ENCODE measurements around the gene S1PR5.

The S1PR5 gene

GRCh38 chr19:10514211-10515145, 2.8 kb downstream of the S1PR5 start:
- peak; percentile 37 to 44 for DNase-seq

DNA sequence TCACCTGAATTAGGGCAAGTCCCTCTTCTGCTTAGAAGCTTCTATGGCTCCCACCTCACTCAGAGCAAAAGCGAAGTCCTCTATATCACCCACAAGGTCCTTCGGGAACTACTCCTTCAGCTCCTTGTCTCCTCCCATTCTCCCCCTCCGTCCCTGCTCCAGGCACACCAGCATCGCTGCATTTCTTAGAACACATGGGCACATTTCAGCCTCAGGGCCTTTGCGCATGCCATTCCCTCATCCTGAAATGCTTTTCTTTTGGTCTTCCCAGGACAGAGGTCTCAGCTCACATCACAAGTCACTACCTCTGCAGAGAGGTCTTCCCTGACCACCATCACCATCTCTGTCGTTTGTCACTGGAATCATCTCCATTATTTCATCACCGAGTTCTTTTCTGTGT, 4.0 kb downstream of the S1PR5 start:
- no peak for DNase-seq

DNA sequence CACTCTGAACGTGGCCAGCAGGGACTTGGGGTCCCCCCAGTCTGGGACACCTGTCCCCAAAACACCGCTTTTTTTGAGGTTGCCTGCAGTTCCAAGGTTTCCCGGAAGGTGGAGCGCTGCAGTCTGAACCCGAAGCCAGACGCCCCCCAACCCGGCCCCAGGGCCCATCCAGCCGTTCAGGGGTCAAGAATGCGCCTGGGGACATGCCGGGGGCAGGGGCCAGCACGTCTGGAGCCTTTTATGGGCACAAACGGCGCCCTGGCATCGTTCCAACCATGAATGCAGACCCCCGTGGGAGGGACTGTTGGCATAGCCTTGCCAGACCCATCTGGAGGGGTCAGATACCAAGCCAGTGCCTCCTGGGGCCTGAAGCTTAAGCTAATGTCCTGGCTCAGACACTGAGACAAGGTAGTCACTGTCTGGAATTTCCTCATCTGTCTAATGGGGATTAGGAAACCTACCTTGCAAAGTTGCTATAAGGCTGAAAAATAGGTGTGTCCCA, 6.9 kb downstream of the S1PR5 start:
- DNase-seq = peak; percentile 48 to 69

DNA sequence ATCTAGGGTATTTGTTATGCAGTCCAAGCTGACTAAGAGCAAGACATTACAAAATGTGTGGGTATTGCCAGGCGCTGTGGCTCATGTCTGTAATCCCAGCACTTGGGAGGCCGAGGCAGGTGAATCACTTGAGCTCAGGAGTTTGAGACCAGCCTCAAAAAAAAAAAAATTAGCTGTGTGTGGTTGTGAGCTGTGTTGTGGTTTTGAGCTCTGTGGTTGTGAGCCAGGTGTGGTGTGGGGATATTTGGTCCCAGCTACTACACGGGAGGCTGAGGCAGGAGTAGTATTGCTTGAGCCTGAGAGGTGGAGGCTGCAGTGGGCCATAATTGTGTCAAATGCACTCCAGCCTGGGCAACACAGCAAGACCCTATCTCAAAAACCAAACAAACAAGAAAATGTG, 8.5 kb downstream of the S1PR5 start:
- no peak for DNase-seq

- no peak for DNase-seq
Observed at GRCh38 chr19:10508036-10508435, 9.2 kb downstream of the S1PR5 start.

- peak; percentile 77 to 85 for DNase-seq
Observed at GRCh38 chr19:10505583-10506229, 11.5 kb downstream of the S1PR5 start.

DNA sequence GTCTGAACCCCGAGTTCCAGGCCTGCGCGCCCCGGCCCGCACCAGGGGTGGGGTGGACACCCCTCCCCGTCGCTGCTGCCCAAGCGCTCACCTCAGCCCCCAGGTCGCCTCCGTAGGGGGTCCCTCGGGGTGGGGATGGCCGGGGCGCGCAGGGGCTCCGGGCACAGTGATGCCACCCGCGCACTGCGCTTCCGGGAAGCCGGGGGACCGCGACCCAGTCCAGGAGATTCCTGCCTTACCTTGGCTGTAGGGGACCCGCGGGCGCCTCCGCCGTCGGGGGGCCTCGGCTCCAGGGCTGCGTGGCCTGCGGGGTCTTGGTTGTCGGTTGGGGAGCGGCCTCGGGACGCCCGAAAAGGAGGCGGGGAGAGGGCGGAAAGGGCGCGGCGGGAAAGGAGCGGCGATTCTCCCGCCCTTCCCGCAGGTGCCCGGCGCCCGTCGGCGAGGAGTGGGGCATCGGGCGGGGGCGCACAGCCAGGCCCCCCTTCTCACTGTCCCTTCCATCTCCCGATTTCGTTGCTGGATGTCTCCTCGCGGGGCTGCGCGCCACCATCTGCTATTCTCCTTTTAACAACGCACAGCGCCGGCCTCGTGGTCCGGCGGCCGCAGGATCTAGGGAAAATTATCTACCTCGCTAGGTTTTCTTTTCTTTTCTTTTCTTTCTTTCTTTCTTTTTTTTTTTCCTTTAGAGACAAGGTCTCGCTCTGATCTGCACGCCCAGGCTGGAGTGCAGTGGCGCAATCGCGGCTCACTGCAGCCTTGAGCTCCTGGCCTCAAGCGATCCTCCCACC, 14.1 kb downstream of the S1PR5 start, which contains the start of gene KEAP1:
Gene KEAP1 (minus strand): TSS at position 355 of the 788 bp plus-strand sequence. CDS start 3,323 bp downstream, outside the sequence.
- no peak for DNase-seq

GRCh38 chr19:10502524-10503001, 14.7 kb downstream of the S1PR5 start:
- DNase-seq = peak; percentile 90 to 91

GRCh38 chr19:10501971-10502523, 15.2 kb downstream of the S1PR5 start:
- peak; percentile 32 to 49 for DNase-seq

- no peak for DNase-seq
Observed at GRCh38 chr19:10500247-10500592, 17.0 kb downstream of the S1PR5 start.

DNA sequence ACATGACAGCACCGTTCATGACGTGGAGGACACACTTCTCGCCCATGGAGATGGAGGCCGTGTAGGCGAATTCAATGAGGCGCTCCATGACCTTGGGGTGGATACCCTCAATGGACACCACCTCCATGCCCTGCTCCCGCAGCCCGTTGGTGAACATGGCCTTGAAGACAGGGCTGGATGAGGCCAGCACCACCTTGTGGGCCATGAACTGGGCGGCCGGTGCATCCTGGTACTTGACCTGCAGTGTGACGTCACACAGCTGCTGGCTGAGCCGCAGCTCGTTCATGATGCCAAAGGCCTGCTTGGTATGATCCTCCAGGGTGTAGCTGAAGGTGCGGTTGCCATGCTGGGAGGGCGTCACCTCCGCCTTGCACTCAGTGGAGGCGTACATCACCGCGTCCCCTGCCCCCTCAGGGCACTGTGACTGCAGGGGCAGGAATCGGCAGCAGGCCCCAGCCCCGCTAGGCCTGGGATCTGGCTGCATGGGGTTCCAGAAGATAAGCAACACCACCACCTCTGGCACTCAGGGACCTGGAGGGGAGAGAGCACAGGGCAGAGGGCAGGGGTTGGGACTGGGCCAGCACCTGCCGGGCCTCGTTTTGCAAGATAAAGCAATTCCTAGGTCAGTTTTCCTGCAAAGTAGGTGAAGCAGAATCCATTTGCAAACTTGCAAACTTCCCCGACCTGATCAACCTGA, 17.5 kb downstream of the S1PR5 start:
- no peak for DNase-seq

GRCh38 chr19:10497371-10497770, 19.9 kb downstream of the S1PR5 start:
- no peak for DNase-seq

DNA sequence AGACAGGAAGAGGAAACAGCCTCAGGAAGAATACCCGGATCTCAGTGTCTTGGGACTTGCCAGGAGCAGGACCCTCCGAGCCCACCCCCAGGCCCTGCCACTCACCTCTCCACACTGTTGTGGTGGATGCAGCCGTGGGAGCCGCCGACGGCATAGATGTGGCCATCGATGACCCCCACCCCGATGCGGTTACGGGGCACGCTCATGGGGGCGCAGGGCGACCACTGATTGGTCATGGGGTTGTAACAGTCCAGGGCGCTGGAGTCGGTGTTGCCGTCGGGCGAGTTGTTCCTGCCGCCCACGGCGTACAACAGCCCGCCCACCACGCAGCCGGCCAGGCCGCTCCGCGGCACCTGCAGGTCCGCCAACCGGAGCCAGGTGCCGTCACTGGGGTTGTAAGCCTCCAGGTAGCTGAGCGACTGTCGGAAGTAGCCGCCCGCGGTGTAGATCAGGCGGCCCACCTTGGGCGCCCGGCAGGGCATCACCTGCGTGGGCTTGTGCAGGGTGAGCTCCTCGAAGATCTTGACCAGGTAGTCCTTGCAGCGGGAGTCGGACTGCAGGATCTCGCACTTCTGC, 25.7 kb downstream of the S1PR5 start:
- no peak for DNase-seq

- no peak for DNase-seq
Observed at GRCh38 chr19:10486551-10486950, 30.7 kb downstream of the S1PR5 start.

DNA sequence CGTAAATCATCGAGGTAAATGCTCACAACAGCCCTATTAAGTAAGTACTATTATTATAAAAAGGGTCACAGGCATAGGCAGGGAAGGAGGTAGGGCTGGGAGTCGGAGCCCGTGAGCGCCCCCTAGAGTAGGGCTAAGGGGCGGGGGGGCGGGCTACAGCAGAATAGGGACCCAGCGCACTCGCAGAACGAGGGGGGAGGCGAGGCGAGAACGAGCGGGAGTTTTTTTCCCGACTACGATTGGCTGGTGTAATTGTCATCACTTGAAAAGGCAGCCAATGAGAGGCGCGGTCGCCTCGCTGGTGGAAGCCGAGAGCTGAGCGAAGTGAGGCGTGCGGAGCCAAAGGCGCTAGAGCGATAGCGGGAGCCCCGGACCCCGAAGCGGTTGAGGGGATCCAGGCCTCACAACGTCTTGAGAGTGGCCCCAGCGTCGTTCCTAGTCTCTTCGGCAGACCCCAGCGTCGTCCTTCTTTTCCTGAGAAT, 38.3 kb downstream of the S1PR5 start:
- DNase-seq = peak; percentile 93 to 94

GRCh38 chr19:10478476-10478875, 38.8 kb downstream of the S1PR5 start:
- DNase-seq = no peak

DNA sequence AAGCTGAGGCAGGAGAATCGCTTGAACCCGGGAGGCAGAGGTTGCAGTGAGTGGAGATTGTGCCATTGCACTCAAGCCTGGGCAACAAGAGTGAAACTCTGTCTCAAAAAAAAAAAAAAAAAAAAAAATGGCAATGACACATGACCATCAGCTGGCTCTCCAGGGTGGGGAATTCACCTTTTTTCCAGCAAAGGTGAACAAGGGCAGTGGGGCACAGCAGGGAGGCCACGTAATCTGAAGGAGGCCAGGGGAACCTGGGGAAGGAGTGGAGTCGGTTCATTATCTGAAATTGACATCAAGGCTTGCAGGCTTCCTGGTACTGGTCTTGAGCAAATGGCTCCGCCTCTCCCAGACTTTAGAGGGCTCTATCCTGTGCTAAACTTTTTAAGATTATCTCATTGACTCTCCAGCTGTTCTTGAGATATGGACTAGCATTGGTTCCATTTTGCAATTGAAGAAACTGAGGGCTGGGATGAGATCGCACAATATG, 42.2 kb downstream of the S1PR5 start:
- no peak for DNase-seq

- no peak for DNase-seq
Observed at GRCh38 chr19:10473192-10473591, 44.1 kb downstream of the S1PR5 start.

DNA sequence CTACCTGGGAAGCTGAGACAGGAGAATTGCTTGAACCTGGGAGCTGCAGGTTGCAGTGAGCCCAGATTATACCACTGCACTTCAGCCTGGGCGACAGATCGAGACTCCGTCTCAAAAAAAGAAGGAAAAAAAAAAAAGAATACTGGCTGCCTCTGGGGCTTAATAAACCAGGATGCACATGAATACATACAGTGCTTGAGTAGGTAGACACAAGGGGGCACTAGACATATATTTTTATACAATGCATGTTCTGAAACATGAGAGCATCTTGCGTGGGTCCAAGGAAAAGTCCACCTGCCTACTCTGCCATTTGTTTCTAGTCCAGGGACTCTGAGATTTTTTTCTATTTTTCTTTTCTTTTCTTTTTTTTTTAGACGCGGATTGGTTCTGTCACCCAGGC, 45.3 kb downstream of the S1PR5 start:
- peak in 1 of 2 donors; percentile 45 for DNase-seq

GRCh38 chr19:10468133-10468532, 49.1 kb downstream of the S1PR5 start:
- no peak for DNase-seq

DNA sequence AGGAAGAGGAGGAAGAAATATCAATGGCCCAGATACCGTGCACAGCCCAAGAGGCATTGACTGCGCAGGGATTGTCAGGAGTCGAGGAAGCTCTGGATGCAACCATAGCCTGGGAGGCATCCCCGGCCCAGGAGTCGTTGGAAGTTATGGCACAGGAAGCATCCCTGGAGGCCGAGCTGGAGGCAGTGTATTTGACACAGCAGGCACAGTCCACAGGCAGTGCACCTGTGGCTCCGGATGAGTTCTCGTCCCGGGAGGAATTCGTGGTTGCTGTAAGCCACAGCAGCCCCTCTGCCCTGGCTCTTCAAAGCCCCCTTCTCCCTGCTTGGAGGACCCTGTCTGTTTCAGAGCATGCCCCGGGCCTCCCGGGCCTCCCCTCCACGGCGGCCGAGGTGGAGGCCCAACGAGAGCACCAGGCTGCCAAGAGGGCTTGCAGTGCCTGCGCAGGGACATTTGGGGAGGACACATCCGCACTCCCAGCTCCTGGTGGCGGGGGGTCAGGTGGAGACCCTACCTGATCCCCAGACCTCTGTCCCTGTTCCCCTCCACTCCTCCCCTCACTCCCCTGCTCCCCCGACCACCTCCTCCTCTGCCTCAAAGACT, 50.0 kb downstream of the S1PR5 start:
- no peak for DNase-seq

All from CD4-positive, alpha-beta T cell treated with Interleukin-1 beta for 1 hour (primary cell).